Activated T-cell treated with anti-CD3 and anti-CD28 coated beads, Interleukin-2, amount 50 U/mL, for 4 hours (primary cell): Measurements from ENCODE around the gene FADS2. TPM values are rescaled to one million over a fixed set of nuclear protein-coding genes. Genes with fewer than 3 reads are reported as not detected.

ENCODE experiments used
- ATAC-seq, 2 donors: fragments of 200-7000 bp; cut with Tn5 transposase; one replicate each; pipeline ENCODE4 v1.10.0; 2021
- DNase-seq: peaks from one replicate; pipeline ENCODE4 v3.0.0-alpha.2; 2020
- H3K27me3 Mint-ChIP-seq: one replicate; pipeline ENCODE4 v1.8.0; 2021; ENCODE audit warnings: low read depth, mixed read lengths
- H3K36me3 Mint-ChIP-seq: one replicate; pipeline ENCODE4 v1.8.0; 2022; ENCODE audit warnings: mixed read lengths; ENCODE audit not compliant: insufficient read depth
- H3K4me1 Mint-ChIP-seq: one replicate; pipeline ENCODE4 v1.8.0; 2021; ENCODE audit warnings: low read depth, mixed read lengths
- H3K4me3 Mint-ChIP-seq: one replicate; pipeline ENCODE4 v1.8.0; 2021; ENCODE audit warnings: mild to moderate bottlenecking, moderate library complexity, mixed read lengths
- H3K9me3 Mint-ChIP-seq: one replicate; pipeline ENCODE4 v1.8.0; 2021; ENCODE audit warnings: mixed read lengths
- total RNA-seq, 3 donors: library from RNA; stranded (reverse); gene quantifications; one replicate each; pipeline ENCODE4 v1.2.1, GENCODE V29; 2021

FADS2 gene
- total RNA-seq, 3 donors from 2014 or later, result 2.5 to 3.6 (median 3.1) TPM

GRCh38 chr11:61908730-61909316 lies 80.7 kb downstream of the FADS2 start:
- H3K27me3 Mint-ChIP-seq, result peaks cover 9% of the 10 kb centered on the region
- DNase-seq (no peak), ATAC-seq (no peak)
- no peaks in the 10 kb centered on the region for H3K4me1 Mint-ChIP-seq
- no peaks in the 10 kb centered on the region for H3K36me3 Mint-ChIP-seq
- no peak overlapping the region for H3K4me3 Mint-ChIP-seq
- H3K9me3 Mint-ChIP-seq, result no peaks in the 10 kb centered on the region

GRCh38 chr11:61910187-61911127 lies 82.4 kb downstream of the FADS2 start:
- Mint-ChIP-seq H3K4me1 (no peaks in the 10 kb centered on the region), H3K4me3 (no peak overlapping the region), H3K9me3 (no peaks in the 10 kb centered on the region), H3K36me3 (no peaks in the 10 kb centered on the region), H3K27me3 (peaks cover 24% of the 10 kb centered on the region)
- DNase-seq (no peak), ATAC-seq (no peak)

- H3K9me3 Mint-ChIP-seq, result no peaks in the 10 kb centered on the region
- H3K36me3 Mint-ChIP-seq, result no peaks in the 10 kb centered on the region
- ATAC-seq (no peak), DNase-seq (no peak)
- peaks cover 29% of the 10 kb centered on the region for H3K27me3 Mint-ChIP-seq
- H3K4me1 Mint-ChIP-seq, result no peaks in the 10 kb centered on the region
- H3K4me3 Mint-ChIP-seq, result no peak overlapping the region
Measured at GRCh38 chr11:61911128-61911700, 83.1 kb downstream of the FADS2 start.

GRCh38 chr11:61911701-61912529 lies 83.8 kb downstream of the FADS2 start:
- no peak for DNase-seq
- Mint-ChIP-seq H3K4me1 (no peaks in the 10 kb centered on the region), H3K9me3 (no peaks in the 10 kb centered on the region), H3K4me3 (no peak overlapping the region), H3K27me3 (peaks cover 36% of the 10 kb centered on the region), H3K36me3 (no peaks in the 10 kb centered on the region)
- no peak for ATAC-seq

- DNase-seq, result no peak
- no peak for ATAC-seq
- Mint-ChIP-seq H3K4me1 (no peaks in the 10 kb centered on the region), H3K36me3 (no peaks in the 10 kb centered on the region), H3K27me3 (peaks cover 37% of the 10 kb centered on the region), H3K9me3 (no peaks in the 10 kb centered on the region), H3K4me3 (no peak overlapping the region)
Measured at GRCh38 chr11:61912530-61912898, 84.4 kb downstream of the FADS2 start.

GRCh38 chr11:61912991-61913698 lies 85.0 kb downstream of the FADS2 start:
- Mint-ChIP-seq H3K9me3 (no peaks in the 10 kb centered on the region), H3K4me3 (no peak overlapping the region), H3K36me3 (no peaks in the 10 kb centered on the region), H3K27me3 (peaks cover 43% of the 10 kb centered on the region), H3K4me1 (peaks cover 6% of the 10 kb centered on the region)
- DNase-seq, result no peak
- no peak for ATAC-seq

- peaks cover 8% of the 10 kb centered on the region for H3K4me1 Mint-ChIP-seq
- H3K4me3 Mint-ChIP-seq, result no peak overlapping the region
- ATAC-seq, result no peak
Measured at GRCh38 chr11:61913699-61914395, 85.7 kb downstream of the FADS2 start.

GRCh38 chr11:61914471-61915171 lies 86.5 kb downstream of the FADS2 start:
- ATAC-seq (no peak), DNase-seq (no peak)
- no peak overlapping the region for H3K4me3 Mint-ChIP-seq
- no peaks in the 10 kb centered on the region for H3K36me3 Mint-ChIP-seq
- H3K9me3 Mint-ChIP-seq, result no peaks in the 10 kb centered on the region
- H3K4me1 Mint-ChIP-seq, result peaks cover 8% of the 10 kb centered on the region
- H3K27me3 Mint-ChIP-seq, result peaks cover 57% of the 10 kb centered on the region

More at GRCh38 chr11:61913699-61914395, 85.7 kb downstream of the FADS2 start:
- DNase-seq, result no peak
- peaks cover 50% of the 10 kb centered on the region for H3K27me3 Mint-ChIP-seq
- no peaks in the 10 kb centered on the region for H3K36me3 Mint-ChIP-seq
- no peaks in the 10 kb centered on the region for H3K9me3 Mint-ChIP-seq

GRCh38 chr11:61916737-61917333 lies 88.7 kb downstream of the FADS2 start:
- Mint-ChIP-seq H3K36me3 (no peaks in the 10 kb centered on the region), H3K4me3 (peak overlapping the region; percentile 50), H3K4me1 (peaks cover 8% of the 10 kb centered on the region), H3K9me3 (no peaks in the 10 kb centered on the region), H3K27me3 (peaks cover 72% of the 10 kb centered on the region)
- ATAC-seq (peak; percentile 13 to 18), DNase-seq (no peak)

Other genes with a start within 250 kb of the FADS2 start
- gene SYT7, start 247.2 kb upstream of the FADS2 start, total RNA-seq, result under 1 TPM; 0.35 to 0.66 (median 0.38) TPM
- gene DAGLA, start 147.9 kb upstream of the FADS2 start, total RNA-seq, result under 1 TPM; 0.20 to 0.35 (median 0.21) TPM
- gene MYRF, start 75.7 kb upstream of the FADS2 start, total RNA-seq, result 1 to 10 TPM in 1 of 3 donors, under 1 TPM in 2; 0.08 to 1.1 (median 0.24) TPM
- 100 to 1,000 TPM; 139 to 143 (median 142) TPM for gene TMEM258, start 35.7 kb upstream of the FADS2 start, total RNA-seq
- 100 to 1,000 TPM in 1 of 3 donors, 10 to 100 TPM in 2; 92.8 to 108 (median 94.2) TPM for gene FEN1, start 35.4 kb upstream of the FADS2 start, total RNA-seq
- gene FADS1, start 11.3 kb upstream of the FADS2 start, total RNA-seq, result 1 to 10 TPM; 2.1 to 3.5 (median 3.3) TPM
- gene FADS3, start 63.2 kb downstream of the FADS2 start, total RNA-seq, result 1 to 10 TPM; 2.6 to 4.1 (median 2.8) TPM
- 1 to 10 TPM in 1 of 3 donors, under 1 TPM in 1, not detected in 1; 0.15 to 1.4 TPM for gene RAB3IL1, start 89.3 kb downstream of the FADS2 start, total RNA-seq
- not detected for gene BEST1, start 122.1 kb downstream of the FADS2 start, total RNA-seq
- gene FTH1, start 139.3 kb downstream of the FADS2 start, total RNA-seq, result 100 to 1,000 TPM; 351 to 505 (median 363) TPM